ENCODE results near the gene MARCHF3. TPM values are rescaled to one million over a fixed set of nuclear protein-coding genes. Genes with fewer than 3 reads are reported as not detected.

The MARCHF3 gene
- total RNA-seq, 1 donor from 2014 or later: 5.7 TPM

GRCh38 chr5:126981701-126982100 lies 48.7 kb downstream of the MARCHF3 start:
- TF ChIP-seq CTCF (IDR thresholded peaks at IDR 0.05; ENCODE audit: partially characterized antibody, unreplicated experiment): no peak
- peaks cover 2% of the 10 kb centered on the region for H3K27me3 Mint-ChIP-seq (ENCODE audit: unreplicated experiment)
- peaks cover 7% of the 10 kb centered on the region for H3K9me3 Mint-ChIP-seq (ENCODE audit: unreplicated experiment)
- H3K36me3 Mint-ChIP-seq (ENCODE audit: unreplicated experiment): no peaks in the 10 kb centered on the region
- H3K27ac Mint-ChIP-seq (ENCODE audit: unreplicated experiment): no peak overlapping the region
- H3K4me3 Mint-ChIP-seq (ENCODE audit: unreplicated experiment): no peak overlapping the region
- H3K4me1 Mint-ChIP-seq (ENCODE audit: low read depth, unreplicated experiment): peaks cover 16% of the 10 kb centered on the region
- no peak for DNase-seq

- Mint-ChIP-seq H3K27ac (ENCODE audit: unreplicated experiment) (no peak overlapping the region), H3K9me3 (ENCODE audit: unreplicated experiment) (peaks cover 7% of the 10 kb centered on the region), H3K4me3 (ENCODE audit: unreplicated experiment) (no peak overlapping the region), H3K27me3 (ENCODE audit: unreplicated experiment) (peaks cover 2% of the 10 kb centered on the region), H3K36me3 (ENCODE audit: unreplicated experiment) (no peaks in the 10 kb centered on the region), H3K4me1 (ENCODE audit: low read depth, unreplicated experiment) (peaks cover 21% of the 10 kb centered on the region)
- no peak for TF ChIP-seq CTCF (IDR thresholded peaks at IDR 0.05; ENCODE audit: partially characterized antibody, unreplicated experiment)
- DNase-seq: no peak
Observed at GRCh38 chr5:126981222-126981621, 49.1 kb downstream of the MARCHF3 start.

- no peak for DNase-seq
- Mint-ChIP-seq H3K4me3 (ENCODE audit: unreplicated experiment) (no peak overlapping the region), H3K9me3 (ENCODE audit: unreplicated experiment) (peaks cover 2% of the 10 kb centered on the region), H3K4me1 (ENCODE audit: low read depth, unreplicated experiment) (peaks cover 23% of the 10 kb centered on the region), H3K36me3 (ENCODE audit: unreplicated experiment) (no peaks in the 10 kb centered on the region), H3K27me3 (ENCODE audit: unreplicated experiment) (peaks cover 1% of the 10 kb centered on the region), H3K27ac (ENCODE audit: unreplicated experiment) (no peak overlapping the region)
- no peak for TF ChIP-seq CTCF (IDR thresholded peaks at IDR 0.05; ENCODE audit: partially characterized antibody, unreplicated experiment)
Observed at GRCh38 chr5:126978258-126978657, 52.1 kb downstream of the MARCHF3 start.

GRCh38 chr5:126976520-126977172 lies 53.7 kb downstream of the MARCHF3 start:
- H3K36me3 Mint-ChIP-seq (ENCODE audit: unreplicated experiment): no peaks in the 10 kb centered on the region
- H3K4me1 Mint-ChIP-seq (ENCODE audit: low read depth, unreplicated experiment): peaks cover 20% of the 10 kb centered on the region
- H3K4me3 Mint-ChIP-seq (ENCODE audit: unreplicated experiment): peak overlapping the region; percentile 28
- TF ChIP-seq CTCF (IDR thresholded peaks at IDR 0.05; ENCODE audit: partially characterized antibody, unreplicated experiment): no peak
- H3K27me3 Mint-ChIP-seq (ENCODE audit: unreplicated experiment): no peaks in the 10 kb centered on the region
- H3K27ac Mint-ChIP-seq (ENCODE audit: unreplicated experiment): no peak overlapping the region
- H3K9me3 Mint-ChIP-seq (ENCODE audit: unreplicated experiment): no peaks in the 10 kb centered on the region
- no peak for DNase-seq

- Mint-ChIP-seq H3K4me1 (ENCODE audit: low read depth, unreplicated experiment) (peaks cover 23% of the 10 kb centered on the region), H3K36me3 (ENCODE audit: unreplicated experiment) (no peaks in the 10 kb centered on the region), H3K9me3 (ENCODE audit: unreplicated experiment) (peaks cover 2% of the 10 kb centered on the region), H3K27ac (ENCODE audit: unreplicated experiment) (no peak overlapping the region), H3K27me3 (ENCODE audit: unreplicated experiment) (no peaks in the 10 kb centered on the region), H3K4me3 (ENCODE audit: unreplicated experiment) (no peak overlapping the region)
- DNase-seq: no peak
- no peak for TF ChIP-seq CTCF (IDR thresholded peaks at IDR 0.05; ENCODE audit: partially characterized antibody, unreplicated experiment)
Observed at GRCh38 chr5:126975796-126976195, 54.6 kb downstream of the MARCHF3 start.

Data from glutamatergic neuron (in vitro differentiated cells).